SU-DHL-6 (cell line): ENCODE data around the gene GAREM2.

Experiments used
- CTCF ChIP-seq: fragments of 200-600 bp; sonication (generic); IDR thresholded peaks from one replicate; pipeline ENCODE4 v1.5.1; 2017; ENCODE audit warnings: antibody characterized with exemption, mild to moderate bottlenecking, low read length, moderate library complexity; ENCODE audit not compliant: insufficient read depth, poor library complexity, severe bottlenecking
- EZH2phosphoT487 ChIP-seq: fragments of 200-600 bp; sonication (generic), shearing (Covaris generic); conservative IDR thresholded peaks from 2 replicates; pipeline ENCODE4 v1.6.1; 2018; ENCODE audit warnings: mild to moderate bottlenecking, antibody characterized with exemption, low read length, moderate library complexity, mixed read lengths

- TF ChIP-seq CTCF (no peak), EZH2phosphoT487 (no peak)
Observed at GRCh38 chr2:26141145-26141769, 31.6 kb upstream of the GAREM2 start.
